H1 (cell line): Measurements from ENCODE around the gene CTF1. TPM values are rescaled to one million over a fixed set of nuclear protein-coding genes. Genes with fewer than 3 reads are reported as not detected.

Experiments used
- EZH2 ChIP-seq: fragments of 200-600 bp; sonication (generic); IDR thresholded peaks from 2 replicates; pipeline ENCODE4 v1.7.1; 2012; ENCODE audit warnings: low read depth, mild to moderate bottlenecking, moderate library complexity, low read length, inconsistent platforms; ENCODE audit not compliant: severe bottlenecking
- SRF ChIP-seq: IDR thresholded peaks from 2 replicates; pipeline ENCODE4 v1.6.1; 2011; ENCODE audit warnings: mild to moderate bottlenecking, low read depth, low read length, moderate library complexity
- polyA plus RNA-seq, 7 experiments: library from polyadenylated mRNA; depleted of rRNA in 3 of 7; stranded (reverse) in 5 of 7; unstranded in 2 of 7; fragments of >200 nt in 5 of 7; fragments of 200-250 nt in 2 of 7; gene quantifications; 1 replicate in 5 of 7; 2 replicates in 1 of 7; 4 replicates in 1 of 7; pipeline versions ENCODE4 v1.2.1 to v1.2.3, GENCODE V29; 2011 to 2013; ENCODE audit warnings: missing spikeins in 2 of 7, mixed read lengths in 2 of 7
- total RNA-seq: library from RNA; stranded (reverse); fragmentation: NEBNext Ultra II Directional; extraction: Animal tissue kit (Norgen Biotek cat#: 25700); gene quantifications from 2 replicates; pipeline ENCODE4 v1.2.1, GENCODE V29; 2021

Gene CTF1
- total and polyA plus RNA-seq, 2 of the 8 experiments (the other 6 are each of a cell fraction or from before 2014, with no cell fraction given): 0.97 to 3.4 TPM

GRCh38 chr16:30927789-30928378, 31.5 kb downstream of the CTF1 start (continued):
- TF ChIP-seq EZH2 (no peak), SRF (no peak)
- TF ChIP-seq, all 59 proteins: peak for 8
